HepG2 (cell line): ENCODE data around the gene GYS1. TPM values are rescaled to one million over a fixed set of nuclear protein-coding genes. Genes with fewer than 3 reads are reported as not detected.
A peak's percentile ranks its signal among the peaks of the same experiment; 100 is the strongest.

Experiments
- ATF1 ChIP-seq: IDR thresholded peaks from 2 replicates; pipeline ENCODE4 v1.6.1; 2016; ENCODE audit warnings: mild to moderate bottlenecking, control low read depth
- CHD2 ChIP-seq: IDR thresholded peaks from 2 replicates; pipeline ENCODE4 v1.6.1; 2011; ENCODE audit warnings: low read depth, low read length, improper control_type of control experiment
- ETS1 ChIP-seq: sonication (generic); formaldehyde crosslinking; IDR thresholded peaks from 2 replicates; pipeline ENCODE4 v1.4.0; 2020; ENCODE audit warnings: missing genetic modification reagents
- NPAS2 ChIP-seq: sonication (generic); formaldehyde crosslinking; IDR thresholded peaks from 2 replicates; pipeline ENCODE4 v1.8.0; 2022; ENCODE audit warnings: mild to moderate bottlenecking, missing genetic modification reagents, borderline replicate concordance
- NR0B2 ChIP-seq: sonication (generic); formaldehyde crosslinking; IDR thresholded peaks from 2 replicates; pipeline ENCODE4 v1.4.0; 2020; ENCODE audit warnings: mild to moderate bottlenecking, missing genetic modification reagents
- ZFP82 ChIP-seq: sonication (generic); formaldehyde crosslinking; IDR thresholded peaks from 2 replicates; pipeline ENCODE4 v1.5.1; 2020; ENCODE audit warnings: mild to moderate bottlenecking, missing genetic modification reagents, borderline replicate concordance
- ZFX ChIP-seq: sonication (generic); formaldehyde crosslinking; IDR thresholded peaks from 2 replicates; pipeline ENCODE4 v1.4.0; 2020; ENCODE audit warnings: mild to moderate bottlenecking, low read depth, missing genetic modification reagents, moderate library complexity
- ZMYM4 ChIP-seq: sonication (generic); formaldehyde crosslinking; IDR thresholded peaks from 2 replicates; pipeline ENCODE4 v1.8.1; 2023; ENCODE audit warnings: mild to moderate bottlenecking, missing genetic modification reagents
- ZNF124 ChIP-seq: sonication (generic); formaldehyde crosslinking; IDR thresholded peaks from 2 replicates; pipeline ENCODE4 v1.4.0; 2020; ENCODE audit warnings: missing genetic modification reagents
- ZNF281 ChIP-seq: sonication (generic); formaldehyde crosslinking; IDR thresholded peaks from 2 replicates; pipeline ENCODE4 v1.4.0; 2020; ENCODE audit warnings: missing genetic modification reagents, borderline replicate concordance
- ZNF883 ChIP-seq: sonication (generic); formaldehyde crosslinking; IDR thresholded peaks from 2 replicates; pipeline ENCODE4 v1.5.1; 2020; ENCODE audit warnings: mild to moderate bottlenecking, missing genetic modification reagents; ENCODE audit errors: not compliant biosample characterization
- ZSCAN9 ChIP-seq: IDR thresholded peaks from 2 replicates; pipeline ENCODE4 v1.6.1; 2016; ENCODE audit warnings: borderline replicate concordance
- polyA plus RNA-seq, 8 experiments: library from polyadenylated mRNA; depleted of rRNA in 3 of 8; stranded (reverse) in 7 of 8; unstranded in 1 of 8; fragments of >200 nt; fragmentation: Illumina TruSeq in 4 of 8; extraction: Trizol in 4 of 8; gene quantifications; 2 replicates each; pipeline versions ENCODE4 v1.2.1 to v1.2.3, GENCODE V29; 2011 to 2016; ENCODE audit warnings: low read depth in 4 of 8, missing spikeins in 1 of 8, mixed read lengths in 1 of 8; ENCODE audit not compliant: insufficient read depth in 1 of 8
- total RNA-seq, 5 experiments: library from RNA; depleted of rRNA; stranded (reverse); fragments of >200 nt; fragmentation: Illumina TruSeq; extraction: Trizol; gene quantifications; 2 replicates each; pipeline ENCODE4 v1.2.3, GENCODE V29; 2016; ENCODE audit warnings: low read depth in 1 of 5
- TF ChIP-seq, protein P1 (sequence below), 2 experiments: sonication (generic) in 1 of 2; formaldehyde crosslinking in 1 of 2; IDR thresholded peaks; 2 replicates each; pipeline versions ENCODE4 v1.4.0 to v1.6.1; 2016 to 2020; ENCODE audit warnings: borderline replicate concordance in 1 of 2, low read depth in 1 of 2, mild to moderate bottlenecking in 1 of 2, missing genetic modification reagents in 1 of 2
- TF ChIP-seq, protein P2 (sequence below): fragments of 450-650 bp; IDR thresholded peaks from 2 replicates; pipeline ENCODE4 v1.6.1; 2017; ENCODE audit warnings: mild to moderate bottlenecking

Gene GYS1
- total and polyA plus RNA-seq, 2 of the 13 experiments (the other 11 are each of a cell fraction or from before 2014, with no cell fraction given) = 18.4 to 42.1 TPM

- TF ChIP-seq, protein P1, sequence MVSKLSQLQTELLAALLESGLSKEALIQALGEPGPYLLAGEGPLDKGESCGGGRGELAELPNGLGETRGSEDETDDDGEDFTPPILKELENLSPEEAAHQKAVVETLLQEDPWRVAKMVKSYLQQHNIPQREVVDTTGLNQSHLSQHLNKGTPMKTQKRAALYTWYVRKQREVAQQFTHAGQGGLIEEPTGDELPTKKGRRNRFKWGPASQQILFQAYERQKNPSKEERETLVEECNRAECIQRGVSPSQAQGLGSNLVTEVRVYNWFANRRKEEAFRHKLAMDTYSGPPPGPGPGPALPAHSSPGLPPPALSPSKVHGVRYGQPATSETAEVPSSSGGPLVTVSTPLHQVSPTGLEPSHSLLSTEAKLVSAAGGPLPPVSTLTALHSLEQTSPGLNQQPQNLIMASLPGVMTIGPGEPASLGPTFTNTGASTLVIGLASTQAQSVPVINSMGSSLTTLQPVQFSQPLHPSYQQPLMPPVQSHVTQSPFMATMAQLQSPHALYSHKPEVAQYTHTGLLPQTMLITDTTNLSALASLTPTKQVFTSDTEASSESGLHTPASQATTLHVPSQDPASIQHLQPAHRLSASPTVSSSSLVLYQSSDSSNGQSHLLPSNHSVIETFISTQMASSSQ (IDR thresholded peaks at IDR 0.05; ENCODE audit: low read depth) = 0 out of 2 replicates have a peak, but pooled peaks have one; percentile 11
- TF ChIP-seq, protein P1 (CRISPR knock-in tag; IDR thresholded peaks at IDR 0.05; ENCODE audit: borderline replicate concordance) = peak; percentile 71; the same call in 1 of the 2 replicates
- TF ChIP-seq NPAS2 = no peak
- no peak; the same call in 1 of the 2 replicates for TF ChIP-seq ZNF281 (CRISPR knock-in tag)
- no peak for TF ChIP-seq NR0B2
- TF ChIP-seq ZNF124 = peak; percentile 85
- TF ChIP-seq CHD2 = 0 out of 2 replicates have a peak, but pooled peaks have one; percentile 18
- peak; percentile 74; the same call in 1 of the 2 replicates for TF ChIP-seq ZFX (CRISPR knock-in tag)
- TF ChIP-seq ZFP82 (CRISPR knock-in tag) = 0 out of 2 replicates have a peak, but pooled peaks have one; percentile 42
- peak; percentile 90 for TF ChIP-seq ZNF883 (CRISPR knock-in tag)
- TF ChIP-seq ATF1 = no peak
- peak; percentile 87; the same call in 1 of the 2 replicates for TF ChIP-seq ZSCAN9 (CRISPR knock-in tag)
- peak; percentile 79 for TF ChIP-seq ZMYM4 (CRISPR knock-in tag)
- peak; percentile 54; the same call in 1 of the 2 replicates for TF ChIP-seq ETS1 (CRISPR knock-in tag)
- TF ChIP-seq, protein P2, sequence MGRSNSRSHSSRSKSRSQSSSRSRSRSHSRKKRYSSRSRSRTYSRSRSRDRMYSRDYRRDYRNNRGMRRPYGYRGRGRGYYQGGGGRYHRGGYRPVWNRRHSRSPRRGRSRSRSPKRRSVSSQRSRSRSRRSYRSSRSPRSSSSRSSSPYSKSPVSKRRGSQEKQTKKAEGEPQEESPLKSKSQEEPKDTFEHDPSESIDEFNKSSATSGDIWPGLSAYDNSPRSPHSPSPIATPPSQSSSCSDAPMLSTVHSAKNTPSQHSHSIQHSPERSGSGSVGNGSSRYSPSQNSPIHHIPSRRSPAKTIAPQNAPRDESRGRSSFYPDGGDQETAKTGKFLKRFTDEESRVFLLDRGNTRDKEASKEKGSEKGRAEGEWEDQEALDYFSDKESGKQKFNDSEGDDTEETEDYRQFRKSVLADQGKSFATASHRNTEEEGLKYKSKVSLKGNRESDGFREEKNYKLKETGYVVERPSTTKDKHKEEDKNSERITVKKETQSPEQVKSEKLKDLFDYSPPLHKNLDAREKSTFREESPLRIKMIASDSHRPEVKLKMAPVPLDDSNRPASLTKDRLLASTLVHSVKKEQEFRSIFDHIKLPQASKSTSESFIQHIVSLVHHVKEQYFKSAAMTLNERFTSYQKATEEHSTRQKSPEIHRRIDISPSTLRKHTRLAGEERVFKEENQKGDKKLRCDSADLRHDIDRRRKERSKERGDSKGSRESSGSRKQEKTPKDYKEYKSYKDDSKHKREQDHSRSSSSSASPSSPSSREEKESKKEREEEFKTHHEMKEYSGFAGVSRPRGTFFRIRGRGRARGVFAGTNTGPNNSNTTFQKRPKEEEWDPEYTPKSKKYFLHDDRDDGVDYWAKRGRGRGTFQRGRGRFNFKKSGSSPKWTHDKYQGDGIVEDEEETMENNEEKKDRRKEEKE = no peak
Measured at GRCh38 chr19:48965040-48965805, 27.9 kb downstream of the GYS1 start, which contains the start of gene FTL (continued).
